Gastrocnemius medialis (tissue), 4 donors: ENCODE measurements around the gene METTL16.

Experiments
- CTCF ChIP-seq, 5 experiments: fragments of 450-650 bp in 3 of 5; fragments of 200-600 bp in 2 of 5; sonication (generic) in 2 of 5; IDR thresholded peaks in 4 of 5; conservative IDR thresholded peaks in 1 of 5; 1 replicate in 4 of 5; 2 replicates in 1 of 5; pipeline ENCODE4 v1.5.1; 2016 to 2019; ENCODE audit warnings: antibody characterized with exemption in 5 of 5, mild to moderate bottlenecking in 3 of 5, moderate library complexity in 3 of 5
- POLR2A ChIP-seq, 2 donors: fragments of 450-650 bp; IDR thresholded peaks; one replicate each; pipeline ENCODE4 v1.6.1; 2017; ENCODE audit warnings: antibody characterized with exemption in 2 of 2, mild to moderate bottlenecking in 2 of 2, moderate library complexity in 2 of 2

- TF ChIP-seq CTCF (IDR thresholded peaks at IDR 0.05 in 4 of 5, conservative IDR thresholded peaks at IDR 0.05 in 1 of 5) (no peak), POLR2A (IDR thresholded peaks at IDR 0.05) (no peak)
Observed at GRCh38 chr17:2502871-2503580, 8.7 kb downstream of the METTL16 start.
